ENCODE results near the gene CELA2B.
"Not testable (repeated sequence)": the region's sequence is repeated elsewhere in the genome, so short reads cannot be mapped to it uniquely, and the experiment has no call there.

CELA2B gene

GRCh38 chr1:15445390-15446122 is 30.3 kb upstream of the CELA2B start:
- no peak for DNase-seq

DNA sequence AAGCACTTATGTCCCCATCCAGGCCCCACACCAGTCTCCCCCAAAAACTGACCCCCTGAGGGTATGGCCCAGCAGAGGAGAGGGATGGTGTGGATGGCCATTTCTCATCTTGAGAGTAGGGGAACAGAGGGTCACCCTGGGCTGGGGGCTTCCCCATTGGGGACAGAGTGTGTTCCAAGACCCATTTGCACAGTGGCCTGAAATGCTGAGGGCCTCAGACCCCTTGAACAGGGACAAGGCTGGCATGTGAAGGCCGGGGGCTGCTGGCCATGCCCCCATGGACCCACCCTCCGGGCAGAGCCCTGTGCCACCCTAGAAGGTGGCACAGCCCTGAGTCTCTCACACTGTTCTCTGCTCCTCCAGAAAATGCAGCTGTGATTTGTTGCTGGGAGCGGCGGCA is 29.7 kb upstream of the CELA2B start:
- DNase-seq: no peak

DNA sequence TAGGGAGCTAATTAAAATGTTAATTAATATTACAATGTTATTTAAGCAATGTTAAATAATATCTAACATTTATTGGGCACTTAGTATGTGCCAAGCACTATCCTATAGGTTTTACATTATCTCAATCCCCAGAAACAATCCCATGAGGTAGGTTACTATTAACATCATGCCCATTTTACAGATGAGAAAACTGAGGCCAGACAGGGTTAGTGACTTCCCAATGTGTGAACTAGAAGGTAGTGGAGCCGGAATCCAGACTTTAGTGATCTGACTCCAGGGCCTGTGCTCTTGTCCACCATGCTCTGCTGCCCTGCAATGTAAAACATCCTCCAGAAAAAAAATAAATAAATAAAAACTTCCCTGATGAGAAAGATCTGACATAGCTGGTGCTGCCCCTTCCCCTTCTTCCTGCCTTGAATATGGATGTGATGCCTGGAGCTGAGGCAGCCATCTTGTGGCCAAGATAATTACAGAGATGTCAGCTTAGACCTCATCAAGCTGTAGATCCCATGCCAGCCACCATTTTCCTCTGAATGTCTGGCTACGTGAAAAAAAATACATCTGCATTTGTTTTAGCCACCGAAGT is 26.9 kb upstream of the CELA2B start:
- DNase-seq: no peak

GRCh38 chr1:15449567-15449966 is 26.3 kb upstream of the CELA2B start:
- no peak for DNase-seq

DNA sequence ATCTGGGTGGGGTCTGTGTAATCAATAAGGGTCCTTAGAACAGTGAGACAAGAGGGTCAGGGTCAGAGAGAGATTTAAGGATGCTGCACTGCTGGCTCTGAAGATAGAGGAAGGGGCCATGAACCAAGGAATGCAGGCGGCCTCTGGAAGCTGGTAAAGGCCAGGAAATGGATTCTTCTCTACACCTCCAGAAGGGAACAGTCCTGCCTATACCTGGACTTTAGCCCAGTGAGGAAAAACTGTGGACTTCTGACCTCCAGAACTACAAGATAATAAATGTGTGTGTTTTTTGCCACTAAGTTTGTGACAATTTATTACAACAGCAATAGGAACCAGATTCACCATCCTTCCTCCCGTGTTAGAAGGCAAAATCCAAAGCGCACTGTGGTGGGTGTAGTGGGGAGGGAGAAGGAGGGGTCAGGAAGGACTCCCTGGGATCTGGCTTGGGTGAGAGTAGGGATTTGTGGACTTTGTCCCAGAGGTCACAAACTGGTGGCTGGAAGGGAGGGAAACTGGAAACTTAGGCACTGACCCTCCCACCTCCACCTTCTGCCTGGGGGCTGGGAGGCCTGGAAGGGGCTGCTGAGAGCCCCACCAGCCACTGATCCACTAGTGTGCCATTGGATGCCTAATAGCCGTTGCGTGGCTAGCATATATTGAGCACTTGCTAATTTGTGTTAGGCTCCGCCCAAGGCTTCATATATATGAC is 24.7 kb upstream of the CELA2B start:
- no peak for DNase-seq

DNA sequence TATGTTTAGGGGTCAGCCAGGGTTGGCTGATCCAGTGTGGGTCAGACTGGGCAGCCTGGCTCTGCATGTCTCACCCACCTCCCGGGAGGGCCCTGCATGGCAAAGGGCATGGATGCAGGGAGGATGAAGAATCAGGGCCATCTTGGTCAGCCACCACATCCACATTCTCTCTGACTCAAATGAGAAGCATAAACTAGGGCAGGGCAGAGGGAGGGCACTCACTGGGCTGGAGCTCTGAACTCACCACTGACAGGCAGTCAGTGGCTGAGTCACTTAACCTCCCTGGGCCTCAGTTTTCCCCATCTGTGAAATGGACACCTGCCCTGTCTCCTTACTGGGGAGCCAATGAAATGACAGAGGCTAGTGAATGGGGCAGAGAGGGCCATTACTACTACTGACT is 23.7 kb upstream of the CELA2B start:
- no peak for DNase-seq

DNA sequence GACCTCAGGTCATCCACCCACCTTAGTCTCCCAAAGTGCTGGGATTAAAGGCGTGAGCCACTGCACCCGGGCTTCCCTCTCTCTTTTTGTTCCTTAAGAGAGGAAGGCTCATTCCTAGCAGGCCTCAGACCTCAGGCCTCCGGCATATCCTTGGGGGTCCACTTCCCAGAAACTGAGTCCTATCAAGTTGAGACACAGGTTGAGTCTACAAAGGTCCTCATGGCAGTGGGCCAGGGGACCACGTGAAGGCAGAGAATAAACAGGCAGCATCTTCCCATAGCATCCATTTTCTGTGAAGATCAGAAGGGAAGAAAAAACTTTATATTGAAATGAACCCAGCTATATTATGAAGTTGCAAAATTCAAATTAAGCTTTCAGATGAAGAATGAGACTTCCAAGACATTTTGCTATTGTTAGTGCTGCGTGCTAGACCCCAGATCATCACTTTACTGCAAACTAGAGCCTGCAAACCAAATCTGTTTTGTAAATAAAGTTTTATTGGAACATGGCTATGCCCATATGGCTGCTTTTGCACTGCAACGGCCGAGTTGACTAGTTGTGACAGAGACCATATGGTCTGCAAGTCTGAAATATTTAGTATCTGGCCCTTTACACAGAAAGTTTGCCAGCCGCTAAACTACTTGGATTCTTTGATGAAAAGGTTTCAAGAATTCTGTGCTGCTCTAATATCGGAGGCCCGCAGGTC is 22.9 kb upstream of the CELA2B start:
- no peak for DNase-seq

- DNase-seq: no peak
Measured at GRCh38 chr1:15453734-15454133, 22.2 kb upstream of the CELA2B start.

DNA sequence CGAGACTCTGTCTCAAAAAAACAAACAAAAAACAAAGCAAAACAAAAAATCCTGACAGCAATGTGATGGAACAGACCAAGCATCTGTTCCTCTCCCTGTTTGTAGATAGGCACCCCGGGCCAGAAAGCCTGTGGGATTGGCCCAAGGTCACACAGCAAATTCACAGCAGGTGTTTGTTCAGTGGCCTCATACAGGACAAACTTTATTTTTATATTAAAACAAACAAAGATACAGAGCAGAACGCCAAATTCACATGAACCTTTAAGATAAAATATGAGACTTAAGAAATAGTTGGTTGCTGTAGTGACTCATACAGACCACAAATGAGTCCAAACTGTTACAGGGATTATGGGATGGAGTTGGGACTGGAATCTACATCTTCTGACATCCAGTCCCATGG is 21.6 kb upstream of the CELA2B start:
- DNase-seq: no peak

DNA sequence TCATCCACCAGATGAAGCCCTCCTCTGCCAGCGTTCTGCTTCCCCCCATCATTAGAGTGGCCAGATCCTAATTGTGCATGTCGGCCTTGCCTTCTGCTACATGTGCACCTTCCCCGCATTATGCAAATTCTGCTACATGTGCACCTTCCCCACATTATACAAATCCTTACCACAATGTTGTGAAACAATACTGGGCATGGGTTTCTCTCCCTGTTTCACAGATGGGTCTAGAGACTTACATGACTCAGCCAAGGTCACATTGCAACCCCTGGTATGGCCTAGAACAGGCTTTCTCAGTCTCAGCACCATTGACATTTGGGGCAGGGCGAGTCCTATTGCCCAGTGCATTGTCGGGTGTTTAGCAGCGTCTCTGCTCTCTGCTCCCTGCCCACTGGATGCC is 20.4 kb upstream of the CELA2B start:
- no peak for DNase-seq

GRCh38 chr1:15456313-15456954 is 19.5 kb upstream of the CELA2B start, which contains the start of gene CELA2A:
TSS of gene CELA2A (plus strand) at chr1:15456732. CDS start at chr1:15456754, 22 bp downstream.
- no peak for DNase-seq

DNA sequence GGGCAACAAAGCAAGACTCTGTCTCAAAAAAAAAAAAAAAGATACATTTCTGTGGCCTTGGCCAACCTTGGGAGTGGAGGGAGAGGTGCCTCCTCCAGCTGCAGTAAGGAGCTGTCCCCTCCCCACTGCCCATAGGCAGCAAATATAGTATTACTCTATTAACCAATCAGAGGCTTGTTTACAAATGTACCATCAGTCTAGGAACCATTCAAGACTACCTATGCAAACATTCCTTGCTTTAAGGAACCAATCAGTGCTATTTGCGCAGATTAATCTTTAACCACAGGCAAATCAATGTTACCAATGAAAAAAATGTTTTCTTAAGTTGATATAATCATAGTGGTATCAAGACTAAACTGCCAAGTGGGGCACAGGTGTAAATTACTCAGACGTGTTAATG is 18.3 kb upstream of the CELA2B start:
- no peak for DNase-seq

- DNase-seq: not testable (repeated sequence)
Measured at GRCh38 chr1:15458388-15458787, 17.5 kb upstream of the CELA2B start.

DNA sequence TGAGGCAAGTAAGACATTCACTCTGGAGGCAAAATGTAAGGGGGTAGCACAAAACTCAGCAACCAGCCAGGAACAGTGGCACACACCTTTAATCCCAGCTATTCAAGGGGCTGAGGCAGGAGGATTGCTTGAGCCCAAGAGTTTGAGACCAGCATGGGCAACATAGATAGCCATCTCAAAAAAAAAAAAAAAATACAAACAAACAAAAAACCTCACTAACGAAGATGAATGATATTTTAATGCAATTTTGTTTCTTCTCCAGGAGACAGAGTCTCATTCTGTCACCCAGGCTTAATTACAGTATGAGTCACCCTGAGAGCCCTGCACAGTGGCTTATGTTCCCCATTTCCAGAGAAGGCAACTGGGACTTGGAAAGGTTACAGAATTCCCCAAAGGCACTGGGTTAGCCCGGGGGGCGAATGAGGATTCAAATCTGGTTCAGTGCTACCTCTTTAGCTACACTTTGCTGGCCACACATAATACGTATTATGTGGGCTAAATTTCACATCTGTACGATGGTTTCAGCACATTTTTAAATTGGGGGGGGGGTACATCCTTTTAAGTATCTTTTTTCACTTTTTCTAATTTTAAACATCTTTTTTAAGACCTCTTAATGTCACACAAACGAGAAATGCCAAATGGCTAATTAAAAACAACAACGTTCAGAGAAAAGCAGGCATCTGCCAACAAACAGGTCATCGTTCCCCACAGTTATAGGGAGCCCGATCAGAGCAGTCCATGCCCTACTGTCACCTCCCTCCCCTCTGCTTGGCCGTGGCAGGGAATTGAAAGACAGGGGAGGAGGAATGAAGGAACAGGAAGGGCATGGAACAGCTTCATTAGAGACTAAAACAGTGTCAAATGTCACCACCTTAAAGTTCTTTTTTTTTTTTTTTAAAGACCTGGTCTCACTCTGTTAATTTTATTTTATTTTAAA is 15.9 kb upstream of the CELA2B start:
- DNase-seq: no peak

- no peak for DNase-seq
Measured at GRCh38 chr1:15460708-15461095, 15.2 kb upstream of the CELA2B start.

DNA sequence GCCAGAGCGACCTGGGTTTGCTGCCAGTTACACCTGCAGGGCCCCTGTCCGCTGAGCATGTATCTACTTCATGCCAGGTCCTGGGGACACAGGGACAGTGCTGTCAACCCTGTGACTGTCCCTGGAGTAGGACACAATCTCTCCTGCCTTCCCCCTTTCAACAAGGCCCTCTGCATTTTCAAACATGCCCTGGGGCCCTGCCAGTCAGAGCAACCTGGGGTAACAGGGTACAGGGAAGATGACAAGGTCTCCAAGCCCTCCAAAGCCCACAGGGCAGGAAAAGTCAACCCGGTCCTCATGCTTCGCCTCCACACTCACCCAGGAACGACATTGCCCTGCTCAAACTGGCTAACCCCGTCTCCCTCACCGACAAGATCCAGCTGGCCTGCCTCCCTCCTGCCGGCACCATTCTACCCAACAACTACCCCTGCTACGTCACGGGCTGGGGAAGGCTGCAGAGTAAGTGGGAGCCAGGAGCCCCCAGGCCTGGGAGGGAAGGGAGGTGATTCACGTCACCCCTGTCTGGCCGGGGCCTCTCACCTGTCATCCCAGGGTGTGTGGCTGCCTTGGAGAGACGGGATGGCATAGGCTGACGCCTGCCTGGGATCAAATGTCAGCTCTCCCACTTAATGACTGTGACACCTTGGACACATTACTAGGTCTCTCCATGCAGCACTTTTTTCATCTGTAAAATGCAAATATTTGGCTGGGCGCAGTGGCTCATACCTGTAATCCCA is 12.7 kb upstream of the CELA2B start:
- not testable (repeated sequence) for DNase-seq

- not testable (repeated sequence) for DNase-seq
Measured at GRCh38 chr1:15463926-15464322, 12.0 kb upstream of the CELA2B start.

GRCh38 chr1:15465674-15466073 is 10.2 kb upstream of the CELA2B start:
- DNase-seq: no peak

DNA sequence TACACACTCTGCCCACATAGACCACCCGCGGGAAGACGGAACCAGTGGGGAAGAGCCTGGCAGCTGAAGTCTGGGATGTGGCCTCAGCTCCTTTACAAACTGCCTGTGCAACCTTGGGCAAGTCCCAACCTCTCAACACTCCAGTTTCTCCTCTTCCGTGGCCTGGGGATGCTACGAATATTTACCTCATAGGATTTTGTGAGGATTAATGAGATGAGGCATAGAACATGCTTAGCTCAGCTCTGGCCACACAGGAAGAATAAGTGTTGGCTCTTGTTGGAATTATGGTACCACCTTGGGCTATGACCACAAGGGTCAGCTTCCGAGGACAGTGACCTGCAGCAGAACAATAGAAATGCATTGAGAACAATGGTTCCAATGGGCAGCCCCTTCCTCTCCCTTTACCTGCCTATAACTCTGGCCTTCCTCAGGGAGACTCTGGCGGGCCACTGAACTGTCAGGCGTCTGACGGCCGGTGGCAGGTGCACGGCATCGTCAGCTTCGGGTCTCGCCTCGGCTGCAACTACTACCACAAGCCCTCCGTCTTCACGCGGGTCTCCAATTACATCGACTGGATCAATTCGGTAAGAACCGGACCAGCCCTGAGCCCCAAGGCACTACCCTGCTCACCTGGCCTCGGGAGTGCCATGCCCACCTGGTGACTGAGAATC is 8.8 kb upstream of the CELA2B start:
- not testable (repeated sequence) for DNase-seq

GRCh38 chr1:15468145-15468544 is 7.8 kb upstream of the CELA2B start:
- no peak for DNase-seq

GRCh38 chr1:15469361-15469760 is 6.5 kb upstream of the CELA2B start:
- no peak for DNase-seq
